ENCODE data around the gene PP2D1. TPM values are rescaled to one million over a fixed set of nuclear protein-coding genes. Genes with fewer than 3 reads are reported as not detected.
A peak's percentile ranks its signal among the peaks of the same experiment; 100 is the strongest.

The PP2D1 gene
- total and polyA plus RNA-seq, 9 of the 15 experiments (the other 6 are each of a cell fraction or from before 2014, with no cell fraction given), result 0.07 to 0.10 TPM; not detected in 7

GRCh38 chr3:19946832-19947548 is 65.1 kb downstream of the PP2D1 start, which contains the start of gene RAB5A (continued):
- TF ChIP-seq, protein P1, sequence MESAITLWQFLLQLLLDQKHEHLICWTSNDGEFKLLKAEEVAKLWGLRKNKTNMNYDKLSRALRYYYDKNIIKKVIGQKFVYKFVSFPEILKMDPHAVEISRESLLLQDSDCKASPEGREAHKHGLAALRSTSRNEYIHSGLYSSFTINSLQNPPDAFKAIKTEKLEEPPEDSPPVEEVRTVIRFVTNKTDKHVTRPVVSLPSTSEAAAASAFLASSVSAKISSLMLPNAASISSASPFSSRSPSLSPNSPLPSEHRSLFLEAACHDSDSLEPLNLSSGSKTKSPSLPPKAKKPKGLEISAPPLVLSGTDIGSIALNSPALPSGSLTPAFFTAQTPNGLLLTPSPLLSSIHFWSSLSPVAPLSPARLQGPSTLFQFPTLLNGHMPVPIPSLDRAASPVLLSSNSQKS (CRISPR knock-in tag; IDR thresholded peaks at IDR 0.05), result no peak
- no peak for TF ChIP-seq RBM17 (IDR thresholded peaks at IDR 0.05; ENCODE audit: borderline replicate concordance, low read depth, low read length)
- TF ChIP-seq CSDE1 (IDR thresholded peaks at IDR 0.05), result no peak
- no peak for TF ChIP-seq ZNF76 (CRISPR knock-in tag; IDR thresholded peaks at IDR 0.05; ENCODE audit: borderline replicate concordance)
- TF ChIP-seq IRF2 (CRISPR knock-in tag; IDR thresholded peaks at IDR 0.05), result no peak
- TF ChIP-seq KDM5B (IDR thresholded peaks at IDR 0.05; ENCODE audit: insufficient replicate concordance, low read depth, low read length), result peak; percentile 74
- TF ChIP-seq ZNF217 (CRISPR knock-in tag; IDR thresholded peaks at IDR 0.05), result no peak
- 0 out of 4 replicates have a peak, but pooled peaks of 1 of the 2 experiments have one; percentile 0 for TF ChIP-seq UBTF (IDR thresholded peaks at IDR 0.05; ENCODE audit: borderline replicate concordance in 1 of 2, low read depth in 2 of 2, low read length in 2 of 2)
- 0 out of 2 replicates have a peak, but pooled peaks have one; percentile 7 for TF ChIP-seq CBX5 (IDR thresholded peaks at IDR 0.05; ENCODE audit: borderline replicate concordance, low read depth)
- no peak for TF ChIP-seq TAF15 (IDR thresholded peaks at IDR 0.05; ENCODE audit: low read depth, low read length)
- peak; percentile 86 for TF ChIP-seq RB1 (IDR thresholded peaks at IDR 0.05; ENCODE audit: low read depth)
- TF ChIP-seq CC2D1A (IDR thresholded peaks at IDR 0.05), result no peak; the same call in 1 of the 2 replicates
- peak in 1 of 2 experiments; percentile 89; a peak in 2 of 4 replicates for TF ChIP-seq TRIM24 (IDR thresholded peaks at IDR 0.05)
- peak; percentile 68 for TF ChIP-seq SMAD4 (CRISPR knock-in tag; conservative IDR thresholded peaks at IDR 0.05)
- TF ChIP-seq, protein P2, sequence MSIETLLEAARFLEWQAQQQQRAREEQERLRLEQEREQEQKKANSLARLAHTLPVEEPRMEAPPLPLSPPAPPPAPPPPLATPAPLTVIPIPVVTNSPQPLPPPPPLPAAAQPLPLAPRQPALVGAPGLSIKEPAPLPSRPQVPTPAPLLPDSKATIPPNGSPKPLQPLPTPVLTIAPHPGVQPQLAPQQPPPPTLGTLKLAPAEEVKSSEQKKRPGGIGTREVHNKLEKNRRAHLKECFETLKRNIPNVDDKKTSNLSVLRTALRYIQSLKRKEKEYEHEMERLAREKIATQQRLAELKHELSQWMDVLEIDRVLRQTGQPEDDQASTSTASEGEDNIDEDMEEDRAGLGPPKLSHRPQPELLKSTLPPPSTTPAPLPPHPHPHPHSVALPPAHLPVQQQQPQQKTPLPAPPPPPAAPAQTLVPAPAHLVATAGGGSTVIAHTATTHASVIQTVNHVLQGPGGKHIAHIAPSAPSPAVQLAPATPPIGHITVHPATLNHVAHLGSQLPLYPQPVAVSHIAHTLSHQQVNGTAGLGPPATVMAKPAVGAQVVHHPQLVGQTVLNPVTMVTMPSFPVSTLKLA (conservative IDR thresholded peaks at IDR 0.05), result peak; percentile 91 to 95
- no peak for TF ChIP-seq SMARCC2 (IDR thresholded peaks at IDR 0.05; ENCODE audit: low read depth)
- TF ChIP-seq RAD21 (CRISPR knock-in tag; conservative IDR thresholded peaks at IDR 0.05 in 1 of 2, IDR thresholded peaks at IDR 0.05 in 1 of 2), result peak; percentile 4 to 34; a peak in 2 of 4 replicates
- TF ChIP-seq ZC3H11A (IDR thresholded peaks at IDR 0.05; ENCODE audit: low read depth, low read length), result no peak
- peak; percentile 67 for TF ChIP-seq CCNT2 (IDR thresholded peaks at IDR 0.05; ENCODE audit: borderline replicate concordance, extremely low read depth, insufficient read length, low read depth, low read length)
- peak; percentile 97 for TF ChIP-seq ZNF263 (CRISPR knock-in tag; IDR thresholded peaks at IDR 0.05; ENCODE audit: borderline replicate concordance)
- TF ChIP-seq MAFK (IDR thresholded peaks at IDR 0.05; ENCODE audit: low read length), result no peak
- TF ChIP-seq GATAD2B (IDR thresholded peaks at IDR 0.05; ENCODE audit: borderline replicate concordance), result no peak; the same call in 1 of the 2 replicates
- TF ChIP-seq ESRRA (IDR thresholded peaks at IDR 0.05; ENCODE audit: borderline replicate concordance, low read depth), result peak; percentile 48; the same call in 1 of the 2 replicates

All from K562 (cell line).